Pancreas (tissue), 10 donors: ENCODE data around the gene THSD4. TPM values are rescaled to one million over a fixed set of nuclear protein-coding genes. Genes with fewer than 3 reads are reported as not detected.

ENCODE experiments used
- ATAC-seq, 4 donors: fragments of 200-7000 bp; cut with Tn5 transposase; one replicate each; pipeline versions ENCODE4 v1.8.0 to v1.9.1; 2020; ENCODE audit warnings: mild to moderate bottlenecking in 4 of 4, moderate library complexity in 4 of 4
- DNase-seq, 6 donors: peaks; one replicate each; pipeline ENCODE4 v3.0.0-alpha.2; 2020
- FAIRE-seq: peaks from 2 replicates; lab custom pipeline; 2012; peaks lifted over from hg19 to GRCh38; lab: Jason Lieb, UNC
- H3K27ac ChIP-seq, 4 donors: fragments of 200-600 bp; sonication (generic); 1 replicate in 3 of 4; 2 replicates in 1 of 4; pipeline versions ENCODE4 v1.5.0 to v1.8.0; 2020
- H3K27me3 ChIP-seq, 4 donors: fragments of 200-600 bp; one replicate each; pipeline ENCODE4 v1.8.0; 2021
- H3K36me3 ChIP-seq, 3 donors: fragments of 200-600 bp; sonication (generic) in 1 of 3; one replicate each; pipeline versions ENCODE4 v1.5.0 to v1.8.0; 2020 to 2021
- H3K4me1 ChIP-seq, 3 donors: fragments of 200-600 bp; one replicate each; pipeline ENCODE4 v1.8.0; 2021
- H3K4me3 ChIP-seq, 4 donors: fragments of 200-600 bp; sonication (generic) in 2 of 4; one replicate each; pipeline versions ENCODE4 v1.5.0 to v1.8.0; 2020 to 2021
- H3K9me3 ChIP-seq, 4 donors: fragments of 200-600 bp; one replicate each; pipeline ENCODE4 v1.8.0; 2021
- CTCF ChIP-seq, 4 donors: fragments of 200-600 bp; sonication (generic) in 3 of 4; IDR thresholded peaks; one replicate each; pipeline versions ENCODE4 v1.5.0 to v1.8.0; 2021; ENCODE audit warnings: antibody characterized with exemption in 4 of 4
- WGBS, 2 donors: extraction: QIAGEN DNeasy Blood & Tissue Kit; methylation state at CpG; one replicate each; pipeline ENCODE4 v1.1.7; 2013; 5-methylcytosine and 5-hydroxymethylcytosine counted together
- intact Hi-C, 3 donors: fragments of 100-400 bp; cut with DNase I; formaldehyde crosslinking; loops; one replicate each; pipeline versions ENCODE4 v1.11.1 to v1.14.2; 2022
- polyA plus RNA-seq, 2 donors: library from polyadenylated mRNA; stranded (reverse); fragments of 200-250 nt; gene quantifications; one replicate each; pipeline ENCODE4 v1.2.3, GENCODE V29; 2013
- total RNA-seq, 6 donors: library from RNA; stranded (reverse); fragmentation: NEBNext Ultra II Directional in 4 of 6; extraction: Animal tissue kit (Norgen Biotek cat#: 25700) in 4 of 6; gene quantifications; one replicate each; pipeline versions ENCODE4 v1.2.1 to v1.2.4, GENCODE V29; 2021 to 2023
- donor health status: healthy with polysubstance abuse.
- donor health status: DM: no; HTN: no; CAD: no; lungs with moderate emphysema.
- donor health status: DM: no; HTN: no; CAD: no.
- donor health status: control.
- donor health status: control.
- donor health status: Bipolar disorder and iron deficiency.
- donor health status: DM: yes; HTN: yes; CAD: no.
- donor health status: DM: no; HTN: no; CAD: no.
- donor health status: DM: no; HTN: no; CAD: no.
- donor health status: DM: yes; HTN: yes; CAD: no.

Gene THSD4
- total and polyA plus RNA-seq, 8 donors, result 6.0 to 17.8 (median 13.3) TPM

DNA sequence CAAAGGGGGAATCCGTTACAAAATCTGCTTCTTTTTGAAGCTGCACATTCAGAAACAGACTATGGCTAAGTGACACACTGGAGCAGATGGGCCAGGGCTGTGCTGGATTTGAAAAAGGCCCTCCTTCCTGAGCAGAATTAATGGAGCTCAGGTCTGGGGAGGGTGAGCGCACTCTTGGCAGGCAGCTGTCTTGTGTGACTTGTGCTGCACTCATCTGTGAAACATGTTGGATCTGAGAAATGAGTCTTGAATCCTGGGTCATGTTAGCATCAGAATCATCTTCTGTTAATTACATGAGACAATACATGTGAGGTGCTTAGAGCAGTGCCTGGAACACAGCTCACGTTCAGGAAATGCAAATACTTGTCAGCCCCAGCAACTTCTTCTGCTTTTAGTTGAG, 219.6 kb downstream of the THSD4 start:
- no peaks in the 10 kb centered on the region for H3K9me3 ChIP-seq
- no peaks in the 10 kb centered on the region for H3K4me1 ChIP-seq
- no peak for ATAC-seq
- H3K27me3 ChIP-seq, result no peaks in the 10 kb centered on the region
- H3K27ac ChIP-seq, result no peak overlapping the region
- H3K4me3 ChIP-seq, result no peak overlapping the region
- no peak for FAIRE-seq
- TF ChIP-seq CTCF (IDR thresholded peaks at IDR 0.05), result no peak
- DNase-seq, result no peak
- intact Hi-C loops, result no loop called here
- 67 to 73% methylated on average over 3 of the region's 3 CpGs for WGBS, 2 donors
- no peaks in the 10 kb centered on the region for H3K36me3 ChIP-seq

- Histone ChIP-seq H3K9me3 (no peaks in the 10 kb centered on the region), H3K27ac (no peak overlapping the region), H3K4me1 (no peaks in the 10 kb centered on the region), H3K36me3 (no peaks in the 10 kb centered on the region), H3K27me3 (no peaks in the 10 kb centered on the region), H3K4me3 (no peak overlapping the region)
- intact Hi-C loops, result no loop called here
- WGBS, 2 donors, result 68 to 83% methylated on average over 3 of the region's 3 CpGs
- no peak for TF ChIP-seq CTCF (IDR thresholded peaks at IDR 0.05)
- ATAC-seq, result no peak
- DNase-seq, result no peak
- no peak for FAIRE-seq
Observed at GRCh38 chr15:71335591-71335990, 220.3 kb downstream of the THSD4 start.

DNA sequence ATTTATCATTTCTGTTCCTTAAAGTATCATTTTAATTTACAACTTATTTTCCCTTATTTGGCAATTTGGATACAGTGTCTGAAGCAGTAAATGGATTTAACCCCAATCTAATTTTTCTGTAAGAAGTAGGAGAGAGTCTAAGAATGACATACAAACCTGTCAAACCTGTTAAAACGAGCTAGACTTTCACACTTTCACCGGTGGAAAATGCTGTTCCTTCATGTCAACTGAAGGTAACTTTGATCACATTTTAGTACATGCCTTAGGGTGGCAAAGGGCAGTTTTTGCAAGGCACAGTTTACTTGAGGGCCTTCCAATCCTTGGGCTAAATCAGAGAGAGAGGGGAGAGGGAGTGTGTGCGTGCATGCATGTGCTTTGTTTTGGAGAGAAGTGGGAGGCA, 221.4 kb downstream of the THSD4 start:
- H3K9me3 ChIP-seq, result no peaks in the 10 kb centered on the region
- H3K27me3 ChIP-seq, result no peaks in the 10 kb centered on the region
- no peaks in the 10 kb centered on the region for H3K36me3 ChIP-seq
- ATAC-seq (no peak), DNase-seq (no peak), FAIRE-seq (no peak)
- H3K4me3 ChIP-seq, result no peak overlapping the region
- no peak for TF ChIP-seq CTCF (IDR thresholded peaks at IDR 0.05)
- peak overlapping the region; percentile 17 to 52 (median 46) for H3K27ac ChIP-seq
- intact Hi-C loops, result no loop called here
- WGBS, 2 donors, result 41 to 51% methylated on average over 3 of the region's 3 CpGs
- H3K4me1 ChIP-seq, result no peaks in the 10 kb centered on the region

- Histone ChIP-seq H3K36me3 (no peaks in the 10 kb centered on the region), H3K9me3 (no peaks in the 10 kb centered on the region), H3K27me3 (no peaks in the 10 kb centered on the region), H3K4me1 (no peaks in the 10 kb centered on the region), H3K4me3 (no peak overlapping the region), H3K27ac (peak overlapping the region; percentile 17 to 52 (median 46))
- ATAC-seq (peak; percentile 65 to 78 (median 76)), DNase-seq (peak in 1 of 6 donors; percentile 25), FAIRE-seq (no peak)
- intact Hi-C loops, result no loop called here
- TF ChIP-seq CTCF (IDR thresholded peaks at IDR 0.05), result no peak
- 49 to 55% methylated on average over 5 of the region's 5 CpGs for WGBS, 2 donors
Observed at GRCh38 chr15:71337197-71337845, 222.1 kb downstream of the THSD4 start.

DNA sequence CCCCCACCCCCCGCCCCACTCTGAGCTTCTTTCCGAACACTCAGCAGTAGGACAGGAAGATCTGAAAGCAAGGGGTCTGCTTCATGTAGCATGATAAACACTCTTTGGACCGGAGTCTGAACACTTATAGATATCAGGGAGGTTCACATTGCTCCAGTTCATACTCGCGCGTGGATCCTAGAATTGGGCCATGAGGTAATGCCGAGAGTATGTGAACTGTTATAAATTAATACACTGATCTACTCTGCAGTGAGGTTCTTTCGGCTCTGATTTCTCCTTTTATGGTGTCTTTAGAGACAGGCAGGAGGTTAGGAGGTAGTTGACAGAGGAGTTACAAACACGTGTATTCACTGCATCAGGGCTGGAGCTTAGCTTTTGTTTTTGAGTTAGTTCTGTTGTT, 223.0 kb downstream of the THSD4 start:
- no peak for ATAC-seq
- no peaks in the 10 kb centered on the region for H3K9me3 ChIP-seq
- no peak overlapping the region for H3K4me3 ChIP-seq
- no peaks in the 10 kb centered on the region for H3K36me3 ChIP-seq
- no peak for FAIRE-seq
- intact Hi-C loops, result no loop called here
- H3K27ac ChIP-seq, result no peak overlapping the region
- 73 to 77% methylated on average over 9 of the region's 9 CpGs for WGBS, 2 donors
- TF ChIP-seq CTCF (IDR thresholded peaks at IDR 0.05), result no peak
- no peak for DNase-seq
- H3K4me1 ChIP-seq, result no peaks in the 10 kb centered on the region
- no peaks in the 10 kb centered on the region for H3K27me3 ChIP-seq
